ENCODE data around the gene AOC1. TPM values are rescaled to one million over a fixed set of nuclear protein-coding genes. Genes with fewer than 3 reads are reported as not detected.

AOC1 gene
- total RNA-seq, 1 donor from 2014 or later, result not detected

- Mint-ChIP-seq H3K9me3 (ENCODE audit: unreplicated experiment) (peaks cover 3% of the 10 kb centered on the region), H3K36me3 (ENCODE audit: unreplicated experiment) (no peaks in the 10 kb centered on the region), H3K27me3 (ENCODE audit: unreplicated experiment) (peaks cover 9% of the 10 kb centered on the region), H3K4me1 (ENCODE audit: low read depth, unreplicated experiment) (no peaks in the 10 kb centered on the region), H3K27ac (ENCODE audit: unreplicated experiment) (no peak overlapping the region), H3K4me3 (ENCODE audit: unreplicated experiment) (no peak overlapping the region)
- DNase-seq, result no peak
- no peak for TF ChIP-seq CTCF (IDR thresholded peaks at IDR 0.05; ENCODE audit: partially characterized antibody, unreplicated experiment)
Observed at GRCh38 chr7:150849204-150849775, 3.0 kb upstream of the AOC1 start.

GRCh38 chr7:150850273-150850672 is 2.0 kb upstream of the AOC1 start:
- TF ChIP-seq CTCF (IDR thresholded peaks at IDR 0.05; ENCODE audit: partially characterized antibody, unreplicated experiment), result no peak
- H3K4me1 Mint-ChIP-seq (ENCODE audit: low read depth, unreplicated experiment), result no peaks in the 10 kb centered on the region
- no peak overlapping the region for H3K27ac Mint-ChIP-seq (ENCODE audit: unreplicated experiment)
- no peak overlapping the region for H3K4me3 Mint-ChIP-seq (ENCODE audit: unreplicated experiment)
- peaks cover 9% of the 10 kb centered on the region for H3K27me3 Mint-ChIP-seq (ENCODE audit: unreplicated experiment)
- no peak for DNase-seq
- no peaks in the 10 kb centered on the region for H3K36me3 Mint-ChIP-seq (ENCODE audit: unreplicated experiment)
- H3K9me3 Mint-ChIP-seq (ENCODE audit: unreplicated experiment), result peaks cover 3% of the 10 kb centered on the region

GRCh38 chr7:150851492-150852370 is 586 bp upstream of the AOC1 start:
- peaks cover 3% of the 10 kb centered on the region for H3K9me3 Mint-ChIP-seq (ENCODE audit: unreplicated experiment)
- H3K4me1 Mint-ChIP-seq (ENCODE audit: low read depth, unreplicated experiment), result no peaks in the 10 kb centered on the region
- no peaks in the 10 kb centered on the region for H3K36me3 Mint-ChIP-seq (ENCODE audit: unreplicated experiment)
- H3K27me3 Mint-ChIP-seq (ENCODE audit: unreplicated experiment), result peaks cover 8% of the 10 kb centered on the region
- DNase-seq, result no peak
- no peak overlapping the region for H3K27ac Mint-ChIP-seq (ENCODE audit: unreplicated experiment)
- H3K4me3 Mint-ChIP-seq (ENCODE audit: unreplicated experiment), result no peak overlapping the region
- TF ChIP-seq CTCF (IDR thresholded peaks at IDR 0.05; ENCODE audit: partially characterized antibody, unreplicated experiment), result no peak

- peaks cover 6% of the 10 kb centered on the region for H3K27me3 Mint-ChIP-seq (ENCODE audit: unreplicated experiment)
- H3K4me1 Mint-ChIP-seq (ENCODE audit: low read depth, unreplicated experiment), result no peaks in the 10 kb centered on the region
- no peaks in the 10 kb centered on the region for H3K36me3 Mint-ChIP-seq (ENCODE audit: unreplicated experiment)
- H3K4me3 Mint-ChIP-seq (ENCODE audit: unreplicated experiment), result no peak overlapping the region
- H3K27ac Mint-ChIP-seq (ENCODE audit: unreplicated experiment), result no peak overlapping the region
- DNase-seq, result no peak
- no peak for TF ChIP-seq CTCF (IDR thresholded peaks at IDR 0.05; ENCODE audit: partially characterized antibody, unreplicated experiment)
- H3K9me3 Mint-ChIP-seq (ENCODE audit: unreplicated experiment), result peaks cover 3% of the 10 kb centered on the region
Observed at GRCh38 chr7:150854066-150855000, 2.0 kb downstream of the AOC1 start.

Data from glutamatergic neuron (in vitro differentiated cells).